LNCAP (cell line): ENCODE data around the gene GNPTG.

Experiments used
- TF ChIP-seq, protein P1 (sequence below): fragments of 450-650 bp; IDR thresholded peaks from 2 replicates; pipeline ENCODE4 v1.5.1; 2017; ENCODE audit warnings: mild to moderate bottlenecking

GNPTG gene

GRCh38 chr16:1333854-1334700, 17.7 kb upstream of the GNPTG start:
- TF ChIP-seq, protein P1, sequence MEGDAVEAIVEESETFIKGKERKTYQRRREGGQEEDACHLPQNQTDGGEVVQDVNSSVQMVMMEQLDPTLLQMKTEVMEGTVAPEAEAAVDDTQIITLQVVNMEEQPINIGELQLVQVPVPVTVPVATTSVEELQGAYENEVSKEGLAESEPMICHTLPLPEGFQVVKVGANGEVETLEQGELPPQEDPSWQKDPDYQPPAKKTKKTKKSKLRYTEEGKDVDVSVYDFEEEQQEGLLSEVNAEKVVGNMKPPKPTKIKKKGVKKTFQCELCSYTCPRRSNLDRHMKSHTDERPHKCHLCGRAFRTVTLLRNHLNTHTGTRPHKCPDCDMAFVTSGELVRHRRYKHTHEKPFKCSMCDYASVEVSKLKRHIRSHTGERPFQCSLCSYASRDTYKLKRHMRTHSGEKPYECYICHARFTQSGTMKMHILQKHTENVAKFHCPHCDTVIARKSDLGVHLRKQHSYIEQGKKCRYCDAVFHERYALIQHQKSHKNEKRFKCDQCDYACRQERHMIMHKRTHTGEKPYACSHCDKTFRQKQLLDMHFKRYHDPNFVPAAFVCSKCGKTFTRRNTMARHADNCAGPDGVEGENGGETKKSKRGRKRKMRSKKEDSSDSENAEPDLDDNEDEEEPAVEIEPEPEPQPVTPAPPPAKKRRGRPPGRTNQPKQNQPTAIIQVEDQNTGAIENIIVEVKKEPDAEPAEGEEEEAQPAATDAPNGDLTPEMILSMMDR, result no peak

DNA sequence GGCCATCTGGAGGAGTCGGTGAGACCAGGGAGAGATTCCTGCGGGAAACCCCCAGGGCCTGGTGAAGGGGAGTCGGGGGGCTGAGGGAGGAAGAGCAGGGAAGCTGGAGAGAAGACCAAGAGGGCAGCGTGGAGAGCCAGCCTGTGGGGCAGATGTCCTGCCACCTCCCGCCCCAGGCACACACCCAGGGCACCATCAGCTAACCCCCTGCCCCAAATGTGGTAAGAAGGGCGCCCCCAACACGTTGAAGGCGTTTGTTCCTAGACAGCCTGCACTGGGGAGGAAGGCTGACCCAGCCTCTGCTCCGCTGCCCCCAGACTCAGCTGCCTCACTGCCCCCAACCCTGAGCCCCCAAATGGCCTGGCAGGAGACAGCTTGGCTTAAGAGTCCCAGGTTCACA, 17.0 kb upstream of the GNPTG start:
- TF ChIP-seq, protein P1, result no peak

- TF ChIP-seq, protein P1, result no peak
These were observed 16.3 kb upstream of the GNPTG start for GRCh38 chr16:1335211-1335971.

- TF ChIP-seq, protein P1, result no peak
These were observed 15.7 kb upstream of the GNPTG start for GRCh38 chr16:1335996-1336395.

GRCh38 chr16:1336619-1337018, 15.1 kb upstream of the GNPTG start:
- TF ChIP-seq, protein P1, result no peak

- TF ChIP-seq, protein P1, result no peak
These were observed 14.2 kb upstream of the GNPTG start for GRCh38 chr16:1337486-1337885.

DNA sequence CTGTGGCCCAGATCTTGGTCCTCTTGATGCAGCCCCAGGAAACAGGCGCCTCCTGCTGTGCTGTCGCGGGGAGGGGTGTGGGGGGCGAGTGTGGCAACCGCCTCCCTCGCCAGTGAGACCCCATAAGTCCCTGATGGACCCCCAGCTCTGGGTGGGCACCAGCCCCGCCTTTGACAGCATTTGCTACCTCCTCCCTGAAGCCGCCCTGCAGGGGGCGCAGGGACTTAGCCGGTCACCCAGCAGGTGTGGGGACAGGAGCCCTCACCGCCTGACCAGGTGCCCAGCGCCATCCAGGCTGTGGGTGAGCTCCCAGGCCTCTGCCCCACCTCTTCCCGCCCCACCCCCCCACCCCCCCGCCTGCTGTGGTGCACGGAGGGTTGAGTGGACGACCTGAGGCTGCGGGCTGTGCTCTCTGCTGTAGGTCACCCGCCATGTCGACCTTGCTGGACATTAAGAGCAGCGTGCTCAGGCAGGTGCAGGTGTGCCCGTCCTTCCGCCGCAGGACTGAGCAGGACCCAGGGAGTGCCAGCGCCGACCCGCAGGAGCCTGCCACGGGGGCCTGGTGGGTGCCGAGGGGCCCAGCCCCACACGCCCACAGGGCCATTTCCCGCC, 13.5 kb upstream of the GNPTG start:
- TF ChIP-seq, protein P1, result peak; percentile 67
